GM23248 (cell line): ENCODE data around the gene ZNF761. TPM values are rescaled to one million over a fixed set of nuclear protein-coding genes. Genes with fewer than 3 reads are reported as not detected.
"Not testable (repeated sequence)": the region's sequence is repeated elsewhere in the genome, so short reads cannot be mapped to it uniquely, and the experiment has no call there.

Experiments used
- DNase-seq: peaks from one replicate; pipeline ENCODE4 v3.0.0-alpha.2; 2015
- H2AFZ ChIP-seq: fragments of 200-600 bp; sonication (generic); 2 replicates; pipeline ENCODE4 v1.6.1; 2016; ENCODE audit warnings: antibody characterized with exemption
- H3F3A ChIP-seq: fragments of 200-600 bp; sonication (generic); 2 replicates; pipeline ENCODE4 v1.6.1; 2016; ENCODE audit warnings: mild to moderate bottlenecking, antibody characterized with exemption, mixed run types; ENCODE audit not compliant: insufficient read depth
- H3K27ac ChIP-seq: fragments of 200-600 bp; sonication (generic); 2 replicates; pipeline ENCODE4 v1.5.1; 2016; ENCODE audit warnings: mild to moderate bottlenecking
- H3K27me3 ChIP-seq: fragments of 200-600 bp; sonication (generic); replicated peaks from 2 replicates; pipeline ENCODE4 v1.6.1; 2016; ENCODE audit warnings: mild to moderate bottlenecking; ENCODE audit not compliant: insufficient read depth
- H3K36me3 ChIP-seq: fragments of 200-600 bp; sonication (generic); 2 replicates; pipeline ENCODE4 v1.6.1; 2016; ENCODE audit warnings: low read depth, mild to moderate bottlenecking
- H3K4me1 ChIP-seq: fragments of 200-600 bp; sonication (generic); 2 replicates; pipeline ENCODE4 v1.6.1; 2016; ENCODE audit warnings: mild to moderate bottlenecking; ENCODE audit not compliant: insufficient read depth
- H3K4me2 ChIP-seq: fragments of 200-600 bp; sonication (generic); one replicate; pipeline ENCODE4 v1.6.1; 2016; ENCODE audit warnings: mild to moderate bottlenecking; ENCODE audit not compliant: unreplicated experiment
- H3K4me3 ChIP-seq: fragments of 200-600 bp; sonication (generic); 2 replicates; pipeline ENCODE4 v1.5.1; 2016; ENCODE audit warnings: mild to moderate bottlenecking
- H3K79me2 ChIP-seq: fragments of 200-600 bp; sonication (generic); 2 replicates; pipeline ENCODE4 v1.6.1; 2016; ENCODE audit warnings: mild to moderate bottlenecking; ENCODE audit not compliant: insufficient read depth
- H3K9ac ChIP-seq: fragments of 200-600 bp; sonication (generic); 2 replicates; pipeline ENCODE4 v1.6.1; 2016; ENCODE audit warnings: mild to moderate bottlenecking
- H3K9me2 ChIP-seq: fragments of 200-600 bp; sonication (generic); 2 replicates; pipeline ENCODE4 v1.6.1; 2016; ENCODE audit warnings: mixed run types, mild to moderate bottlenecking, moderate library complexity; ENCODE audit not compliant: insufficient read depth
- H3K9me3 ChIP-seq: fragments of 200-600 bp; sonication (generic); one replicate; pipeline ENCODE4 v1.6.1; 2017; ENCODE audit warnings: low read depth
- H4K20me1 ChIP-seq: fragments of 200-600 bp; sonication (generic); 2 replicates; pipeline ENCODE4 v1.6.0; 2016; ENCODE audit not compliant: insufficient read depth
- EZH2 ChIP-seq: fragments of 200-600 bp; sonication (generic); IDR thresholded peaks from 2 replicates; pipeline ENCODE4 v1.6.1; 2018; ENCODE audit warnings: antibody characterized with exemption, mild to moderate bottlenecking; ENCODE audit not compliant: insufficient read depth, poor library complexity, severe bottlenecking
- EZH2phosphoT487 ChIP-seq: fragments of 200-600 bp; sonication (generic); IDR thresholded peaks from 2 replicates; pipeline ENCODE4 v1.6.1; 2018; ENCODE audit warnings: antibody characterized with exemption, moderate library complexity, mild to moderate bottlenecking, low read depth; ENCODE audit not compliant: insufficient read depth
- WGBS, 2 experiments: methylation state at CpG; one replicate each; pipeline ENCODE4 v1.1.6; 2015 to 2017; ENCODE audit warnings: low lambda C conversion rate in 2 of 2, low coverage in 1 of 2; ENCODE audit errors: missing lambda C conversion rate in 2 of 2; 5-methylcytosine and 5-hydroxymethylcytosine counted together
- in situ Hi-C: fragments of 300-500 bp; cut with MboI; formaldehyde crosslinking; loops from 2 replicates; pipeline ENCODE4 v1.15.0; 2020
- polyA plus RNA-seq: library from polyadenylated mRNA; unstranded; fragments of >200 nt; fragmentation: Nextera tagmentation; extraction: Ambion mirVana; gene quantifications from 2 replicates; pipeline ENCODE4 v1.2.1, GENCODE V29; 2016
- total RNA-seq: library from RNA; depleted of rRNA; stranded (reverse); fragments of >200 nt; shearing (Covaris generic); gene quantifications from 2 replicates; pipeline ENCODE4 v1.2.3, GENCODE V29; 2014

ZNF761 gene
- total and polyA plus RNA-seq, 2 experiments from 2014 or later, result 5.7 to 12.2 TPM

DNA sequence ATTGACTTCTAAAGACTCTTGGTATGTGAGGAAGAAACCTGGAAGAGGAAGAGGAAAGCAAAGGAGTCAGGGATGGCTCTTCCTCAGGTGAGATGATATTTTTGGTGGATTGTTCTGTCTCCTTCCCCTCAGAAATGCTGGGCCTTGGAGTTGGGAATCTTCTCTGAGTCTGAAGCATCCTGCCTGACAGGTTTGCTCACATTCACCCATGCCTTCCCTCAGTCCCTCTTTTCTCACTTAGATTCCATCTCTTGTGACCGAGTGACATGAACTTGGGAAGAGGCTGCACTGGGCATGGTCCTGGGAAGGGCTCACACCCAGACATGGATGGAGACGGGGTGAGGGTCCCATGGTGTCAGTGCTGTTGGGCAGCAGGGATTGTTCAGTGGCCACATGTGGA, 52.0 kb downstream of the ZNF761 start:
- H3K79me2 ChIP-seq, H3F3A ChIP-seq, DNase-seq, H4K20me1 ChIP-seq, H3K9me2 ChIP-seq, H2AFZ ChIP-seq, H3K27ac ChIP-seq, H3K9me3 ChIP-seq, H3K27me3 ChIP-seq, H3K4me3 ChIP-seq, H3K4me1 ChIP-seq, H3K4me2 ChIP-seq, in situ Hi-C loops, H3K9ac ChIP-seq: not testable (repeated sequence)
- peaks cover 19% of the 10 kb centered on the region; the same call in 1 of the 2 replicates for H3K36me3 ChIP-seq
- WGBS, 2 experiments, result 88 to 91% methylated on average over 2 of the region's 2 CpGs

DNA sequence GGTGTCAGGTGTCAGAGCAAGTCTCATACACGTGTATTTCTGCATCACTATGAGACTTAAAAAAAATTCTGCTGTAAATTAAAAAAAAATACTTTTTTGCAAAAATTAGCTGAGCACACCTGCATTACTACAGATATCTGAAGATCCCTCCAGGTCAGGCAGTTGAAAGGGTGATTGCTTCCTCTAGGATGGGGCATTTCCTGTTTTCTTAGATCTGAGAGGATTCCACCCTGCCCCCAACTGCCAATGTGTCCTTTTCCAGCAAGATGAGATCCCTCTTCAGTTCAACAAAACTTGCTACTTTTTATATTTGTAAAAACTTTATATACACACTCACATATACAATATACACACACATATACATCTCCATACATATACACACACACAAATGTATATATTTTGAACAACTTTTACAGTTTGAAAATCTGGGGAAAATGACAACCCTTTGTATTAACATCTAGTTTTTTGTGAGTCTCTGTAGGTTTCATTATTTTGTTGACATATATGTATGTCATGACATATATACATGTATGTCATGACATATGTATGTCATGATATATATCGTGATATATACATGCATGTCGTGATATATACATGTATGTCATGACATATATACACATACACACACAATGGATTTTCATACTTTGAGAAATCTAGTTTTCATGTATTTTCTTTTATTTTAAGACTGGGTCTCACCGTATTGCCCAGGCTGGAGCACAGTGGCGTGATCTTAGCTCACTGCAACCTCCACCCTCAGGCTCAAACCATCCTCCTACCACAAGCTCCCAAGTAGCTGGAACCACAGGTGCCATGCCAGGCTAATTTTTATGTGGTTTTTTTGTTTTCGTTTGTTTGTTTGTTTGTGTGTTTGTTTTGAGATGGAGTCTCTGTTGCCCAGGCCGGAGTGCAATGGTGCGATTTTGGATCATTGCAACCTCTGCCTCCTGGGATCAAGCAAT, 53.5 kb downstream of the ZNF761 start:
- H3K9me2 ChIP-seq, result no peaks in the 10 kb centered on the region
- in situ Hi-C loops, result no loop called here
- H2AFZ ChIP-seq, result no peak overlapping the region
- no peak overlapping the region for H3K9ac ChIP-seq
- H3K9me3 ChIP-seq, result no peaks in the 10 kb centered on the region
- H3F3A ChIP-seq, result no peaks in the 10 kb centered on the region
- H4K20me1 ChIP-seq, result no peaks in the 10 kb centered on the region
- H3K4me2 ChIP-seq, result no peak overlapping the region
- H3K36me3 ChIP-seq, result peaks cover 22% of the 10 kb centered on the region
- no peak overlapping the region for H3K4me3 ChIP-seq
- H3K4me1 ChIP-seq, result no peaks in the 10 kb centered on the region
- H3K27me3 ChIP-seq, result no peaks in the 10 kb centered on the region
- H3K79me2 ChIP-seq, result no peaks in the 10 kb centered on the region
- WGBS, 2 experiments, result 82 to 89% methylated on average over 8 of the region's 8 CpGs
- no peak overlapping the region for H3K27ac ChIP-seq
- TF ChIP-seq EZH2 (no peak), EZH2phosphoT487 (no peak)
- DNase-seq, result no peak

DNA sequence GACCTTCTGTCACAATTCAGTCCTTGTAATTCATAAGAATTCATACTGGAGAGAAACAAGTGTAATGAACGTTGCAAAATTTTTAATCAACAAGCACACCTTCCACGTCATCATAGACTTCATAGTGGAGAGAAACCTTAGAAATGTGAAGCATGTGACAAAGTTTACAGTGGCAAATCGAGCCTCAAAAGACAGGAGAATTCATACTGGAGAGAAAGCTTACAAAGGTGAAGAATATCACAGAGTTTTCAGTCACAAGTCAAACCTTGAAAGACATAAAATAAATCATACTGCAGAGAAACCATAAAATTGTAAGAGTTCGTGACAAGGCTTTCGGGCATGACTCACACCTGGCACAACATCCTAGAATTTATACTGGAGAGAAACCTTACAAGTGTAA, 60.4 kb downstream of the ZNF761 start:
- no peaks in the 10 kb centered on the region for H3F3A ChIP-seq
- H3K4me3 ChIP-seq, result no peak overlapping the region
- WGBS, 2 experiments, result 93 to 95% methylated on average over 5 of the region's 5 CpGs
- no peak overlapping the region for H3K9ac ChIP-seq
- H4K20me1 ChIP-seq, result no peaks in the 10 kb centered on the region
- no peaks in the 10 kb centered on the region for H3K9me3 ChIP-seq
- H3K4me1 ChIP-seq, result no peaks in the 10 kb centered on the region
- in situ Hi-C loops, result no loop called here
- TF ChIP-seq EZH2 (no peak), EZH2phosphoT487 (no peak)
- H3K27ac ChIP-seq, result no peak overlapping the region
- H3K4me2 ChIP-seq, result no peak overlapping the region
- no peak overlapping the region for H2AFZ ChIP-seq
- no peaks in the 10 kb centered on the region for H3K79me2 ChIP-seq
- DNase-seq, result no peak
- H3K9me2 ChIP-seq, result no peaks in the 10 kb centered on the region
- no peaks in the 10 kb centered on the region for H3K27me3 ChIP-seq
- peaks cover 26% of the 10 kb centered on the region for H3K36me3 ChIP-seq

DNA sequence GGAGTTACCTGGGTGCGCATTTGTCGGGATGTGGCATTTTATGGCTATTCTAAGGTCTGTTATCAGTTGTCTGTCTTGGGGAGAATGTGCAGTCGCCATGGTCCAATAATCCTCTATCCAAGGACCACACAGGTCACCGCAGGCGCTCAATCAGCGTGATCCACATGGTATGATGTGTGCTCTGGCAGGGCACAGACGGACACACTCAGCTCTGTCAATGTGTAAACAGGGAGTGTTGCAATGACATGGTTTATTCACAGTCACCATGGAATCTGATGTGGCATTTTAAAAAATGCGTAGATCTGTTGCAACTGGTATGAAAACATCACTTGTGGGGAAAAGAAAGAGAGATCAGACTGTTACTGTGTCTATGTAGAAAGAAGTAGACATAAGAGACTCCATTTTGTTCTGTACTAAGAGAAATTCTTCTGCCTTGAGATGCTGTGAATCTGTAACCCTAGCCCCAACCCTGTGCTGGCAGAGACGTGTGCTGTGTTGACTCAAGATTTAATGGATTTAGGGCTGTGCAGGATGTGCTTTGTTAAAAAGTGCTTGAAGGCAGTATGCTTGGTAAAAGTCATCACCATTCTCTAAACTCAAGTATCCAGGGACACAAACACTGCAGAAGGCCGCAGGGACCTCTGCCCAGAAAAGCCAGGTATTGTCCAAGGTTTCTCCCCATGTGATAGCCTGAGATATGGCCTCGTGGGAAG, 65.7 kb downstream of the ZNF761 start:
- H3F3A ChIP-seq, H3K9ac ChIP-seq, H3K36me3 ChIP-seq, H3K4me3 ChIP-seq, H3K9me3 ChIP-seq, in situ Hi-C loops, H3K27me3 ChIP-seq, H3K79me2 ChIP-seq, H3K4me1 ChIP-seq, H4K20me1 ChIP-seq, H3K27ac ChIP-seq, H3K9me2 ChIP-seq, H3K4me2 ChIP-seq, H2AFZ ChIP-seq: not testable (repeated sequence)
- 55 to 57% methylated on average over 11 of the region's 11 CpGs for WGBS, 2 experiments
- DNase-seq, result peak; percentile 12

DNA sequence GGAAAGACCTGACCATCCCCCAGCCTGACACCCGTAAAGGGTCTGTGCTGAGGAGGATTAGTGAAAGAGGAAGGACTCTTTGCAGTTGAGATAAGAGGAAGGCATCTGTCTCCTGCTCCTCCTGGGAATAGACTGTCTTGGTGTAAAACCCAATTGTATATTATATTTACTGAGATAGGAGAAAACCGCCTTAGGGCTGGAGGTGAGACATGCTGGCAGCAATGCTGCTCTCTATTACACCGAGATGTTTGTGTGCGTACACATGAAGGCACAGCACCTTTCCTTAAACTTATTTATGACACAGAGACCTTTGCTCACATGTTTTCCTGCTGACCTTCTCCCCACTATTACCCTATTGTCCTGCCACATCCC, 66.2 kb downstream of the ZNF761 start:
- H2AFZ ChIP-seq, H3K27me3 ChIP-seq, H3F3A ChIP-seq, DNase-seq, H3K27ac ChIP-seq, H3K4me2 ChIP-seq, H3K4me3 ChIP-seq, in situ Hi-C loops, H3K4me1 ChIP-seq, H3K9me2 ChIP-seq, H3K36me3 ChIP-seq, H3K9ac ChIP-seq, H3K79me2 ChIP-seq, H3K9me3 ChIP-seq, H4K20me1 ChIP-seq: not testable (repeated sequence)
- WGBS, 2 experiments, result 50 to 58% methylated on average over 4 of the region's 4 CpGs

DNA sequence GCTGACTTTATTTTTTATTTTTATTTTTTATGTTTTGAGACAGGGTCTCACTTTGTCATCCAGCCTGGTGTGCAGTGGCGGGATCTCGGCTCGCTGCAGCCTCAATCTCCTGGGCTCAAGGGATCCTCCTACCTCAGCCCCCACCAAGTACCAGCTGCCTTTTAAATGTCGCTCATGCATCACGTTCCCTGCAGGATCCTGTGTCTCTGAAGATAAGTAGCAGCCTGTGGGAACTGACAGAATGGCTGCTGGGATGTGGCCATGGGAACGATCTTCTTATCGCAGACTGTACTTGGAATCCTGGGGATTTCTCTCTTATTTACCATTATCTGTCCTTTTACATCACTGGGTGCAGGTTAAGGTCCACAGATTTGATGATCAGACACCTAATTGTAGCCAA, 71.4 kb downstream of the ZNF761 start:
- H3K27ac ChIP-seq, in situ Hi-C loops, H3K9ac ChIP-seq, H3K4me1 ChIP-seq, H3K4me3 ChIP-seq, H3K9me3 ChIP-seq, H3K27me3 ChIP-seq, H3K4me2 ChIP-seq, H4K20me1 ChIP-seq, H2AFZ ChIP-seq, H3K9me2 ChIP-seq, H3K79me2 ChIP-seq, H3F3A ChIP-seq, H3K36me3 ChIP-seq, DNase-seq: not testable (repeated sequence)
- 37 to 47% methylated on average over 7 of the region's 7 CpGs for WGBS, 2 experiments
